DND-41 (cell line): ENCODE results near the gene ADAMTS12.

Source experiments
- ATAC-seq: fragments of 200-7000 bp; cut with Tn5 transposase; 3 replicates; pipeline ENCODE4 v1.9.1; 2021; ENCODE audit warnings: low read depth; ENCODE audit not compliant: insufficient read depth
- DNase-seq: peaks from one replicate; pipeline ENCODE4 v3.0.0-alpha.2; 2020
- H2AFZ ChIP-seq: 2 replicates; pipeline ENCODE4 v1.6.0; 2012; ENCODE audit warnings: low read depth, low read length
- H3K27ac ChIP-seq: 2 replicates; pipeline ENCODE4 v1.5.1; 2012; ENCODE audit warnings: low read length, inconsistent platforms
- H3K27me3 ChIP-seq: fragments of 200-600 bp; sonication (generic); 2 replicates; pipeline ENCODE4 v1.6.0; 2012; ENCODE audit warnings: low read length, mild to moderate bottlenecking, inconsistent platforms; ENCODE audit not compliant: insufficient read depth, poor library complexity
- H3K36me3 ChIP-seq: 2 replicates; pipeline ENCODE4 v1.5.1; 2012; ENCODE audit warnings: low read length, inconsistent platforms; ENCODE audit not compliant: insufficient read depth
- H3K4me1 ChIP-seq: 2 replicates; pipeline ENCODE4 v1.5.1; 2012; ENCODE audit warnings: mild to moderate bottlenecking, low read length; ENCODE audit not compliant: insufficient read depth
- H3K4me2 ChIP-seq: 2 replicates; pipeline ENCODE4 v1.6.0; 2012; ENCODE audit warnings: mild to moderate bottlenecking, moderate library complexity, low read length, inconsistent platforms; ENCODE audit not compliant: insufficient read depth
- H3K4me3 ChIP-seq, 2 experiments: fragments of 200-600 bp in 1 of 2; shearing (Covaris generic) in 1 of 2; 2 replicates each; pipeline ENCODE4 v1.5.1; 2012 to 2016; ENCODE audit warnings: inconsistent platforms in 2 of 2, low read length in 2 of 2, mild to moderate bottlenecking in 2 of 2, low read depth in 1 of 2, moderate library complexity in 1 of 2
- H3K79me2 ChIP-seq: 2 replicates; pipeline ENCODE4 v1.6.0; 2012; ENCODE audit warnings: low read length, inconsistent platforms; ENCODE audit not compliant: insufficient read depth
- H3K9ac ChIP-seq: 2 replicates; pipeline ENCODE4 v1.6.0; 2012; ENCODE audit warnings: low read depth, mild to moderate bottlenecking, inconsistent platforms, low read length, moderate library complexity
- H3K9me3 ChIP-seq: 2 replicates; pipeline ENCODE4 v1.5.1; 2012; ENCODE audit warnings: low read length, moderate library complexity, mild to moderate bottlenecking, inconsistent platforms; ENCODE audit not compliant: insufficient read depth, severe bottlenecking
- H4K20me1 ChIP-seq: 2 replicates; pipeline ENCODE4 v1.6.0; 2012; ENCODE audit warnings: low read length; ENCODE audit not compliant: insufficient read depth
- EZH2 ChIP-seq: IDR thresholded peaks from 3 replicates; pipeline ENCODE4 v1.6.1; 2012; ENCODE audit warnings: borderline replicate concordance, low read depth, mild to moderate bottlenecking, moderate library complexity, low read length, inconsistent platforms; ENCODE audit not compliant: severe bottlenecking
- TF ChIP-seq, protein P1 (sequence below): IDR thresholded peaks from 2 replicates; pipeline ENCODE4 v1.5.1; 2012; ENCODE audit warnings: borderline replicate concordance, low read length, moderate library complexity, mild to moderate bottlenecking; ENCODE audit not compliant: poor library complexity, severe bottlenecking; ENCODE audit errors: extremely low read depth

ADAMTS12 gene

DNA sequence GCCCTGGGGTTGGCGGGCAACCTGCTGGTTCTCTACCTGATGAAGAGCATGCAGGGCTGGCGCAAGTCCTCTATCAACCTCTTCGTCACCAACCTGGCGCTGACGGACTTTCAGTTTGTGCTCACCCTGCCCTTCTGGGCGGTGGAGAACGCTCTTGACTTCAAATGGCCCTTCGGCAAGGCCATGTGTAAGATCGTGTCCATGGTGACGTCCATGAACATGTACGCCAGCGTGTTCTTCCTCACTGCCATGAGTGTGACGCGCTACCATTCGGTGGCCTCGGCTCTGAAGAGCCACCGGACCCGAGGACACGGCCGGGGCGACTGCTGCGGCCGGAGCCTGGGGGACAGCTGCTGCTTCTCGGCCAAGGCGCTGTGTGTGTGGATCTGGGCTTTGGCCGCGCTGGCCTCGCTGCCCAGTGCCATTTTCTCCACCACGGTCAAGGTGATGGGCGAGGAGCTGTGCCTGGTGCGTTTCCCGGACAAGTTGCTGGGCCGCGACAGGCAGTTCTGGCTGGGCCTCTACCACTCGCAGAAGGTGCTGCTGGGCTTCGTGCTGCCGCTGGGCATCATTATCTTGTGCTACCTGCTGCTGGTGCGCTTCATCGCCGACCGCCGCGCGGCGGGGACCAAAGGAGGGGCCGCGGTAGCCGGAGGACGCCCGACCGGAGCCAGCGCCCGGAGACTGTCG lies 45.4 kb upstream of the ADAMTS12 start:
- no peaks in the 10 kb centered on the region for H3K79me2 ChIP-seq
- no peaks in the 10 kb centered on the region for H4K20me1 ChIP-seq
- no peak for ATAC-seq
- no peak overlapping the region for H3K4me3 ChIP-seq
- H3K36me3 ChIP-seq: no peaks in the 10 kb centered on the region
- no peak overlapping the region for H3K27ac ChIP-seq
- TF ChIP-seq, protein P1, sequence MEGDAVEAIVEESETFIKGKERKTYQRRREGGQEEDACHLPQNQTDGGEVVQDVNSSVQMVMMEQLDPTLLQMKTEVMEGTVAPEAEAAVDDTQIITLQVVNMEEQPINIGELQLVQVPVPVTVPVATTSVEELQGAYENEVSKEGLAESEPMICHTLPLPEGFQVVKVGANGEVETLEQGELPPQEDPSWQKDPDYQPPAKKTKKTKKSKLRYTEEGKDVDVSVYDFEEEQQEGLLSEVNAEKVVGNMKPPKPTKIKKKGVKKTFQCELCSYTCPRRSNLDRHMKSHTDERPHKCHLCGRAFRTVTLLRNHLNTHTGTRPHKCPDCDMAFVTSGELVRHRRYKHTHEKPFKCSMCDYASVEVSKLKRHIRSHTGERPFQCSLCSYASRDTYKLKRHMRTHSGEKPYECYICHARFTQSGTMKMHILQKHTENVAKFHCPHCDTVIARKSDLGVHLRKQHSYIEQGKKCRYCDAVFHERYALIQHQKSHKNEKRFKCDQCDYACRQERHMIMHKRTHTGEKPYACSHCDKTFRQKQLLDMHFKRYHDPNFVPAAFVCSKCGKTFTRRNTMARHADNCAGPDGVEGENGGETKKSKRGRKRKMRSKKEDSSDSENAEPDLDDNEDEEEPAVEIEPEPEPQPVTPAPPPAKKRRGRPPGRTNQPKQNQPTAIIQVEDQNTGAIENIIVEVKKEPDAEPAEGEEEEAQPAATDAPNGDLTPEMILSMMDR: no peak
- no peak for TF ChIP-seq EZH2
- no peak overlapping the region for H3K4me2 ChIP-seq
- no peak for DNase-seq
- no peaks in the 10 kb centered on the region for H3K27me3 ChIP-seq
- H2AFZ ChIP-seq: no peak overlapping the region
- no peak overlapping the region for H3K9ac ChIP-seq
- H3K9me3 ChIP-seq: no peaks in the 10 kb centered on the region
- no peaks in the 10 kb centered on the region for H3K4me1 ChIP-seq

DNA sequence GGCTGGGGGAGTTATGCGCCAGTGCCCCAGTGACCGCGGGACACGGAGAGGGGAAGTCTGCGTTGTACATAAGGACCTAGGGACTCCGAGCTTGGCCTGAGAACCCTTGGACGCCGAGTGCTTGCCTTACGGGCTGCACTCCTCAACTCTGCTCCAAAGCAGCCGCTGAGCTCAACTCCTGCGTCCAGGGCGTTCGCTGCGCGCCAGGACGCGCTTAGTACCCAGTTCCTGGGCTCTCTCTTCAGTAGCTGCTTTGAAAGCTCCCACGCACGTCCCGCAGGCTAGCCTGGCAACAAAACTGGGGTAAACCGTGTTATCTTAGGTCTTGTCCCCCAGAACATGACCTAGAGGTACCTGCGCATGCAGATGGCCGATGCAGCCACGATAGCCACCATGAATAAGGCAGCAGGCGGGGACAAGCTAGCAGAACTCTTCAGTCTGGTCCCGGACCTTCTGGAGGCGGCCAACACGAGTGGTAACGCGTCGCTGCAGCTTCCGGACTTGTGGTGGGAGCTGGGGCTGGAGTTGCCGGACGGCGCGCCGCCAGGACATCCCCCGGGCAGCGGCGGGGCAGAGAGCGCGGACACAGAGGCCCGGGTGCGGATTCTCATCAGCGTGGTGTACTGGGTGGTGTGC lies 44.7 kb upstream of the ADAMTS12 start, which contains the start of gene RXFP3:
TSS of gene RXFP3 (plus strand) at position 6 of the 636 bp plus-strand sequence. CDS start at position 361, 355 bp downstream.
- no peaks in the 10 kb centered on the region for H3K9me3 ChIP-seq
- H3K36me3 ChIP-seq: no peaks in the 10 kb centered on the region
- H3K4me1 ChIP-seq: no peaks in the 10 kb centered on the region
- no peak within 1 kb of the TSS for H2AFZ ChIP-seq
- TF ChIP-seq EZH2: no peak
- TF ChIP-seq, protein P1: no peak
- no peak within 1 kb of the TSS for H3K27ac ChIP-seq
- H4K20me1 ChIP-seq: no peaks in the 10 kb centered on the region
- no peaks in the 10 kb centered on the region for H3K27me3 ChIP-seq
- no peak within 1 kb of the TSS for H3K9ac ChIP-seq
- H3K4me2 ChIP-seq: no peak within 1 kb of the TSS
- no peaks in the 10 kb centered on the region for H3K79me2 ChIP-seq
- H3K4me3 ChIP-seq: no peak within 1 kb of the TSS
- DNase-seq: no peak
- no peak for ATAC-seq

DNA sequence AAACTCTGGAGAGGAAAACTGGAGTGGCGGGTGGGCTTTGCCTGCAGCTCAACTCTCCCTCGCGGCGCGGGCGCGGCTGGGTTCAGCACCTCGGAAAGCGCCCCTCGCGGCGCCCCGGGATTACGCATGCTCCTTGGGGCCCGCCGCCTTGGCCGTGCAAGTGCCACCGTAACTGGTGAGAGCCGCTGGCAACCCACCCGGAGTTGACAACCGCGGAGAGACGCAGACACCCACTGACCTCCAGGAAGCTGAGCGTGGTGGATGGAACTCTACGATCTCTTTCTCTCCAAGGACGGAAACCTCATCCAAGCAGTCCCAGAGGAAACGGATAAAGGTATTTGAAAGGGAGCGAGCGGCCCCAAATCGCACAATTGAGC lies 44.2 kb upstream of the ADAMTS12 start:
- H4K20me1 ChIP-seq: no peaks in the 10 kb centered on the region
- no peak overlapping the region for H3K4me2 ChIP-seq
- no peak overlapping the region for H3K4me3 ChIP-seq
- no peaks in the 10 kb centered on the region for H3K36me3 ChIP-seq
- no peak for DNase-seq
- no peaks in the 10 kb centered on the region for H3K27me3 ChIP-seq
- H3K4me1 ChIP-seq: no peaks in the 10 kb centered on the region
- no peak for TF ChIP-seq EZH2
- TF ChIP-seq, protein P1: no peak
- H3K9me3 ChIP-seq: no peaks in the 10 kb centered on the region
- ATAC-seq: no peak
- no peak overlapping the region for H3K27ac ChIP-seq
- no peak overlapping the region for H2AFZ ChIP-seq
- H3K9ac ChIP-seq: no peak overlapping the region
- no peaks in the 10 kb centered on the region for H3K79me2 ChIP-seq
